ENCODE data around the gene DST. TPM values are rescaled to one million over a fixed set of nuclear protein-coding genes. Genes with fewer than 3 reads are reported as not detected.

DST gene
- total RNA-seq, 4 donors from 2014 or later, result 189 to 276 (median 219) TPM

DNA sequence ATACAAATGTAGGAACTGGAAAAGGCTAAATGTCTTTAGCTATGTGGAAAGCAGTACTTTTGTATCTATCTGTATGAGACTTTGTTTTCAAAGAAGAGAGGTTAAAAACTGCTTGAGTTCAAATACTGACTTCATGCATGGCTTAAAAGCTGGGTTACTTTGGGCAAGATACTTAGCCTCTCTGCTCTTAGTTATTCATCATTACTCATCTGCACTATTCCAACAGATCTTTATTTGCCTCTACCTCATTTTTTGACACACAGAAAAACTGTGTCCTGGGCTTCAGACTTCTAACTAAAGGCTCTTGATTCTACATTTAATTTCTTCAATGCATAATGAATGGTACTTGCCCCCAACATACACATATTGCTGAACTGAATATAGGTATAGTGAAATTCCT lies 114.8 kb downstream of the DST start:
- TF ChIP-seq, protein P1, sequence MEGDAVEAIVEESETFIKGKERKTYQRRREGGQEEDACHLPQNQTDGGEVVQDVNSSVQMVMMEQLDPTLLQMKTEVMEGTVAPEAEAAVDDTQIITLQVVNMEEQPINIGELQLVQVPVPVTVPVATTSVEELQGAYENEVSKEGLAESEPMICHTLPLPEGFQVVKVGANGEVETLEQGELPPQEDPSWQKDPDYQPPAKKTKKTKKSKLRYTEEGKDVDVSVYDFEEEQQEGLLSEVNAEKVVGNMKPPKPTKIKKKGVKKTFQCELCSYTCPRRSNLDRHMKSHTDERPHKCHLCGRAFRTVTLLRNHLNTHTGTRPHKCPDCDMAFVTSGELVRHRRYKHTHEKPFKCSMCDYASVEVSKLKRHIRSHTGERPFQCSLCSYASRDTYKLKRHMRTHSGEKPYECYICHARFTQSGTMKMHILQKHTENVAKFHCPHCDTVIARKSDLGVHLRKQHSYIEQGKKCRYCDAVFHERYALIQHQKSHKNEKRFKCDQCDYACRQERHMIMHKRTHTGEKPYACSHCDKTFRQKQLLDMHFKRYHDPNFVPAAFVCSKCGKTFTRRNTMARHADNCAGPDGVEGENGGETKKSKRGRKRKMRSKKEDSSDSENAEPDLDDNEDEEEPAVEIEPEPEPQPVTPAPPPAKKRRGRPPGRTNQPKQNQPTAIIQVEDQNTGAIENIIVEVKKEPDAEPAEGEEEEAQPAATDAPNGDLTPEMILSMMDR (IDR thresholded peaks at IDR 0.05; ENCODE audit: low read depth), result no peak

DNA sequence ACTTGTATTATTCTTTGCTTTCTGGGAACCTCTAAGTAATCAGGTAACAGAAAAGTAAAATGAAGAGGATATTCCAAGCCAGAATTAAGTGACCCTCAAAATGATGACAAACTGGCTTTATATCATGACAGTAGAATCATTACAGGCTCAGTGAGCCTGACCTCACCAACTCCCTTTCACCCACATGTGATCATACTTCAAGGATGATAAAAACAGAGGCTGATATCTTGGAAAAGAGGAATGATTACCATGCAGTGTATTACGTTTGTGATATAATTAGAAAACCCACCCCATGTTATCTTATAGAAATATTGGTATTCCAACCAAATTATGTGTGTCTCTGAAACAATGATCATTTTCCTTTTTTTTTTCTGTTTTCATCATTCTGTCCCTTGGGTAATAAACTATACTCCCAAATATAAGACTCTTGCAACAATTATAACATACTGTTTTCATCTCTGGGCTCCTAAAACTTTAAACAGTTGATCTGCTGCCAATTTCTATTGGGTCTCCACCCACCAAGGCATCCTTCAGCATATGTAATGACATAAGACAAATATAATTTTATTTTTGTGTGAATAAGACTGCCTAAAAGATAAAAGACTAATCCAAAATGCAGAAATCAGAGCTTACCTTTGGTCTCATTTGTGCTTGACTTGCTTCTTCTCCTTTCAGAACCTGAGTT lies 115.7 kb downstream of the DST start:
- TF ChIP-seq, protein P1 (IDR thresholded peaks at IDR 0.05; ENCODE audit: low read depth), result no peak

DNA sequence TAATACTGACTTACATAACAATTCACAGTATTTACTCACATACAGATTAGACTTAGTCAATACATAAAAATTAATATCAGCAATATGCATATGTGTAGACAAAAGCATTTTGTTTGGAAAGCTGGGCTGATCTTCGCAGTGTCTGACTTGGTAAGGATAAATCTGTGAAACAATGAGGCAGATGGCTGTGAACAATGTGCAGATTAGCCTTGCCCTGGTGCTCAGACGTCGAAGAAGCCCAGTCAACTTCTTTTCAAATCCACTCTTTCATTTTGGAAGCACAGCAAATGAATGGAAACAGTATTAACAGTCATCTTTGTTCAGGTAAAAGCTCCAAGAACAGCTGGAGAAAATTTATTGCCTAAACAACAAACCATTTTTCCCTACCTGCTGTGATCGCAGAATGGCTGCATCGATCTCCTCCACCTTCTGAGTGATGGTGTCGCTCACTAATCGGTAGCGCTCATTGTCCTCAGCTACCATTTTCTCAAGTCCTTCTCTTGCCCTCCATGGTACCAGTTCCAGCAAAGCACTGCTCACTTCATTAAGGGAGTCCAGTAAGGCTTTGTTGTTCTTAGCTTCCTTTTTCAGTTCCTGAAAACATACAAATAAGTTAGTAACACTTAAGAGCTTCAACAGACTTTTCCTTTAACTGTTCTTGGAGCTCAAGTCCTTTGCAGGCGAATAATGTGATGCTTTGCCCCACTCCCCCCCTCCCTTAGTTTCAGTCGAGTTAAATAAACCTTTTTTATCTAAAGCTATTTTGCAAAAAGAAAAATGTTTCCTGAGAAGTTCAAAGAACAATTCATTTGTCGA lies 116.5 kb downstream of the DST start:
- TF ChIP-seq, protein P1 (IDR thresholded peaks at IDR 0.05; ENCODE audit: low read depth), result no peak

DNA sequence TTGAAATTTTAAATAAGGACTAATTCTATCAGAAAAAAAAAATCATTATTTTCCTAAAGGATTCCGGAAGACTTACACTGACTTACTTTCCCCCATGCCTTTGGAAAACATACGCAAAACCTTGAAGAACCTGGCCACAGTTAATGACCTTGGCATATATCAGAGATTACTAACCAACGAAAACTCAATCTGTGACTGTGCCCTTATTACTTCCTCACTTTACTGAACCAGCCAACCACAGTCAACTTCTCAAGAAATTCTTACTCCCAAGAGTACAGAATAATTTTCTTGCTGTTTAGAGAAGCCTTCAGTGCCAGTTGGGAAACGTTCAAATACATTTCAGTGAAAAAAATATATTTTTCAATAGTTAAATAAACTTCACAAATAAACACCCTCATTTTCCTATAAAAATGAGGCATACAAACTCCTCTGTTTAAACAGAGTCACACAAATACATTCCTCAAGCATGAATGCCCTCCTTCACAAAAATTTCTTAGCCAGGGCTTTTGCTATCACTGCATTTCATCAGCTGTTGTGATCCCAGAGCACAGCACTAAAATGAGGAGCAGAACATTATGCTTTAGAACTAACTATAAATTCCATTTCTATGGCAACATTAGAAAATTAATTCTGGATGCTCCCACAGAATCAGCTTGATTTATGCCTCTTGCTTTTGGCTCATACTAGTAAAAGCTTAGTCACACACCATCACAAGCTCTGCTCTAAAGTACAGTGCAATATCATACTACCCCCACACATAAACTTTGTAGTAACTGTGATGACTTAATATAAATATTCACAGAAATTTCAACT lies 117.6 kb downstream of the DST start:
- TF ChIP-seq, protein P1 (IDR thresholded peaks at IDR 0.05; ENCODE audit: low read depth), result no peak

DNA sequence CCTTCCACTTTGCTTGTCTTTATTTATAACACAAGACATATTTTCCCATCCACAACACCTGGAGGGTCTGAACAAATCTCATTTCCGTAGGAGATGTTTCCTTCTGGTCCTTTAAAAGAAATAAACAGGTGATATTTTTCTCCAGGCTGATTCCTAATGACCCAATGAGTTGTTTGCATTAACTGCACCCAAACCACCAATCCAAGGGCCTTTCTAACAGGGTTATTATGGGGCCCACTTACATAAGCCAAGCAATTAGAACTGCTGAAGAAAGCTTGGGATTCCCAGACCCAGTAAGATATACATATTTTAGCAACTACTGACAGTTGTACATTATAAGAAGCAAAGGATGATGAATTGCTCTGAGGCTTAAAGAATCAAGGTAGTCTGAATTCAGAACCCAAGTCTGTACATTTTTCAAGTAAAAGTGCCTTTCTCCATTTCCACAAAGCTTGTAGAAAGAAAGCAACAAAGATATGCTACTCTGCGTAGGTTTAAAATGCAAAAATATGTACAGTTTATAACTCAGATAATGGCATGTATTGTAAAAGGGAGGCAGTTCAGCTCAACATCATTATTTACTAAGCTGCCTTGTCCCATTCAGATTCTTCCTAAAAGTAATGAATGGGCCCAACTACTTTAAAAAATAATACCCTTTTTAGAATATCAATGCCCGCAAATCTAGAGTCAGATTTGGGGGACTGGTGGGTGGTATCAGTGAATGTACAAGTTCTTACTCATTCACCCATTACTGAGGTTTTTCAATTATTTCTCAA lies 120.0 kb downstream of the DST start:
- TF ChIP-seq, protein P1 (IDR thresholded peaks at IDR 0.05; ENCODE audit: low read depth), result no peak

DNA sequence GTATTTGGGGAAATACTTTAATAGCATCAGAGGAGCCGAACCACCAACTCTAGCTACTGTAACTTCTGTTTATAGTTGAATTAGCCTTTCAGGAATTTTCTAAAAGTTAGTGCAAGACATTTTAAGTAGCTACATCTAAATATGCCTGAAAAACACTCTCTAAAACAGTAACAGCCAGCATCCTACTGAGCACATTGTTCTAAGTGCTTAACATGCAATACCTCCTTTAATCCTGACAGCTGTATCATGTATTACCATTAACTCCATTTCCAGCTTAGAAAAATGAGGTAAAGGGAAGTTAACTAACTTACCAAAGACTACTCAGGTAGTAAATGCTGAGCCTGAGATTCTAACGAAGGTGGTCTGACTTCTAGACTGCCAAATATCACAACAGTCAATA lies 120.7 kb downstream of the DST start:
- TF ChIP-seq, protein P1 (IDR thresholded peaks at IDR 0.05; ENCODE audit: low read depth), result no peak

All from subcutaneous adipose tissue (tissue), 4 donors.